Stomach (tissue), 4 donors: Measurements from ENCODE around the gene MKNK2.

ENCODE experiments used
- POLR2AphosphoS5 ChIP-seq, 3 donors: sonication (generic); formaldehyde crosslinking; IDR thresholded peaks; one replicate each; pipeline ENCODE4 v1.6.1; 2016; ENCODE audit warnings: antibody characterized with exemption in 3 of 3
- TF ChIP-seq, protein P1 (sequence below), 7 experiments: fragments of 450-650 bp in 4 of 7; fragments of 200-600 bp in 3 of 7; sonication (generic) in 3 of 7; IDR thresholded peaks; one replicate each; pipeline ENCODE4 v1.5.1; 2016 to 2019; ENCODE audit warnings: antibody characterized with exemption in 7 of 7, control low read depth in 2 of 7, mild to moderate bottlenecking in 1 of 7

DNA sequence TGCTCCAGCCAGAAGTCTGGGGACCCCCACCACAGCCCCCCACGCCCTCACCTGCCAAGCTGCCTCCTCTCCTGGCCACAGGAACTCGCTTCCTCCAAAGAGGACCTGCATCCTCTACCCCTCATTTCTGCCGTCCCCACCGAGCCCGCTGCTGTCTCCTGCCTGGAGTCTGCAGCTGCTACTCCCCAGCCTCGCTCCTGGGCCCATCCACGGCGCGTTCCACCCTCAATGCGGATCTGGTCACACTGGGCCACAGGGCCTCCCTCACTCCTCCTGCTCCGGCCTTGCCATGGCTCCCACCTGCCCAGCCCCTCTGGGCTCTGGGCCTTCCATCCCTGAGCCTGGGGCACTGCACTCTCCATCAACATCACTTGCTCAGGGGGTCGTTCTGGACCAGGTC lies 39.9 kb downstream of the MKNK2 start:
- TF ChIP-seq, protein P1, sequence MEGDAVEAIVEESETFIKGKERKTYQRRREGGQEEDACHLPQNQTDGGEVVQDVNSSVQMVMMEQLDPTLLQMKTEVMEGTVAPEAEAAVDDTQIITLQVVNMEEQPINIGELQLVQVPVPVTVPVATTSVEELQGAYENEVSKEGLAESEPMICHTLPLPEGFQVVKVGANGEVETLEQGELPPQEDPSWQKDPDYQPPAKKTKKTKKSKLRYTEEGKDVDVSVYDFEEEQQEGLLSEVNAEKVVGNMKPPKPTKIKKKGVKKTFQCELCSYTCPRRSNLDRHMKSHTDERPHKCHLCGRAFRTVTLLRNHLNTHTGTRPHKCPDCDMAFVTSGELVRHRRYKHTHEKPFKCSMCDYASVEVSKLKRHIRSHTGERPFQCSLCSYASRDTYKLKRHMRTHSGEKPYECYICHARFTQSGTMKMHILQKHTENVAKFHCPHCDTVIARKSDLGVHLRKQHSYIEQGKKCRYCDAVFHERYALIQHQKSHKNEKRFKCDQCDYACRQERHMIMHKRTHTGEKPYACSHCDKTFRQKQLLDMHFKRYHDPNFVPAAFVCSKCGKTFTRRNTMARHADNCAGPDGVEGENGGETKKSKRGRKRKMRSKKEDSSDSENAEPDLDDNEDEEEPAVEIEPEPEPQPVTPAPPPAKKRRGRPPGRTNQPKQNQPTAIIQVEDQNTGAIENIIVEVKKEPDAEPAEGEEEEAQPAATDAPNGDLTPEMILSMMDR (IDR thresholded peaks at IDR 0.05): no peak
- no peak for TF ChIP-seq POLR2AphosphoS5 (IDR thresholded peaks at IDR 0.05)
